Measurements from ENCODE around the gene GC. TPM values are rescaled to one million over a fixed set of nuclear protein-coding genes. Genes with fewer than 3 reads are reported as not detected.
"Not testable (repeated sequence)": the region's sequence is repeated elsewhere in the genome, so short reads cannot be mapped to it uniquely, and the experiment has no call there.

The GC gene
- total and polyA plus RNA-seq, 9 donors = 0.55 to 4.3 TPM; not detected in 7

- TF ChIP-seq, protein P1, sequence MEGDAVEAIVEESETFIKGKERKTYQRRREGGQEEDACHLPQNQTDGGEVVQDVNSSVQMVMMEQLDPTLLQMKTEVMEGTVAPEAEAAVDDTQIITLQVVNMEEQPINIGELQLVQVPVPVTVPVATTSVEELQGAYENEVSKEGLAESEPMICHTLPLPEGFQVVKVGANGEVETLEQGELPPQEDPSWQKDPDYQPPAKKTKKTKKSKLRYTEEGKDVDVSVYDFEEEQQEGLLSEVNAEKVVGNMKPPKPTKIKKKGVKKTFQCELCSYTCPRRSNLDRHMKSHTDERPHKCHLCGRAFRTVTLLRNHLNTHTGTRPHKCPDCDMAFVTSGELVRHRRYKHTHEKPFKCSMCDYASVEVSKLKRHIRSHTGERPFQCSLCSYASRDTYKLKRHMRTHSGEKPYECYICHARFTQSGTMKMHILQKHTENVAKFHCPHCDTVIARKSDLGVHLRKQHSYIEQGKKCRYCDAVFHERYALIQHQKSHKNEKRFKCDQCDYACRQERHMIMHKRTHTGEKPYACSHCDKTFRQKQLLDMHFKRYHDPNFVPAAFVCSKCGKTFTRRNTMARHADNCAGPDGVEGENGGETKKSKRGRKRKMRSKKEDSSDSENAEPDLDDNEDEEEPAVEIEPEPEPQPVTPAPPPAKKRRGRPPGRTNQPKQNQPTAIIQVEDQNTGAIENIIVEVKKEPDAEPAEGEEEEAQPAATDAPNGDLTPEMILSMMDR (IDR thresholded peaks at IDR 0.05) = no peak
- WGBS, 3 donors = 16 to 24% (median 19%) methylated on average over 3 of the region's 3 CpGs
- Histone ChIP-seq H3K9me3 (no peaks in the 10 kb centered on the region), H3K27me3 (no peaks in the 10 kb centered on the region), H3K4me1 (ENCODE audit: insufficient read depth) (no peaks in the 10 kb centered on the region), H3K36me3 (no peaks in the 10 kb centered on the region), H3K27ac (no peak overlapping the region), H3K4me3 (no peak overlapping the region)
- intact Hi-C loops (cut with DNase I) = no loop called here
- no peak for DNase-seq
These were observed 23.6 kb upstream of the GC start for GRCh38 chr4:71807469-71807868.

- intact Hi-C loops (cut with DNase I); H3K9me3 ChIP-seq; H3K4me3 ChIP-seq; H3K27ac ChIP-seq; DNase-seq; H3K4me1 ChIP-seq (ENCODE audit: insufficient read depth); H3K27me3 ChIP-seq; H3K36me3 ChIP-seq: not testable (repeated sequence)
- 79 to 85% (median 81%) methylated on average over 2 of the region's 2 CpGs for WGBS, 3 donors
These were observed 21.4 kb upstream of the GC start for GRCh38 chr4:71805230-71805629.

GRCh38 chr4:71804017-71804697 is 20.3 kb upstream of the GC start:
- H3K36me3 ChIP-seq; H3K9me3 ChIP-seq; H3K4me3 ChIP-seq; H3K27me3 ChIP-seq; H3K4me1 ChIP-seq (ENCODE audit: insufficient read depth); H3K27ac ChIP-seq; intact Hi-C loops (cut with DNase I); DNase-seq: not testable (repeated sequence)
- 16 to 48% (median 17%) methylated on average over 4 of the region's 4 CpGs for WGBS, 3 donors

GRCh38 chr4:71785959-71786358 is 2.1 kb upstream of the GC start:
- no peak overlapping the region for H3K27ac ChIP-seq
- intact Hi-C loops (cut with DNase I) = no loop called here
- WGBS, 3 donors = 34 to 42% (median 37%) methylated on average over 4 of the region's 4 CpGs

DNA sequence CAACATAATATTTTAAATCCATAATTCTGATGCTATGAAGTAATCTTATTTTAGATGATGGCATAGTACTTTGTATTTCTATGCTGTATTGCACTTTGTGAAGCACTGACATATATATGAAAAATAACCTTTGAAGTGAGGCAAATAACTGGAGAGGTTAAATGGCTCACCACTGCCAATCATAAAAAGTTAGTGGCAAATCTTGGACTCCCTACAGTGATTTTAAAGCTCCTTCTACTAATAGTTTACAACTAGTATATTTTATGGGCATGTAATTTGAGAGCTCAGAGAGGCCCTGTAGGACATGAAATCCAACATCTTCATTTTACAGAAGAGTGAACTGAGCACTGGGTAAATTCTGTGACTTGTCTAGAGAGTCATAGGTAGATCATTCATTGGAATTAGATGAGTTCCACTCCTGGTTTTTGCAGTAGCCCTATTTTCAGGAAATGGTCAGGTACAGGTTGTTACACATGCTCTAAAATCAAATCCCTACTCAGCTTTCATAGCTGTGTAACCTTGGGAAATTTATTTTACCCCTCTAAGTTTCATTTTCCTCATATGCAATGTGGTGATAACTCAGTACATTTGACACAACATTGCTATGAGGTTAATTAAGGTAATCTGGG is 804 bp upstream of the GC start:
- no peaks in the 10 kb centered on the region for H3K4me1 ChIP-seq (ENCODE audit: insufficient read depth)
- intact Hi-C loops (cut with DNase I) = no loop called here
- H3K4me3 ChIP-seq = no peak overlapping the region
- DNase-seq = no peak
- TF ChIP-seq POLR2A (IDR thresholded peaks at IDR 0.05) (no peak), EP300 (IDR thresholded peaks at IDR 0.05) (no peak)
- TF ChIP-seq, protein P1 (IDR thresholded peaks at IDR 0.05) = no peak
- H3K27me3 ChIP-seq = no peaks in the 10 kb centered on the region
- no peaks in the 10 kb centered on the region for H3K36me3 ChIP-seq
- no peak overlapping the region for H3K27ac ChIP-seq
- no peaks in the 10 kb centered on the region for H3K9me3 ChIP-seq

More at GRCh38 chr4:71785959-71786358, 2.1 kb upstream of the GC start:
- H3K36me3 ChIP-seq = no peaks in the 10 kb centered on the region
- TF ChIP-seq, protein P1 (IDR thresholded peaks at IDR 0.05) = no peak
- TF ChIP-seq EP300 (IDR thresholded peaks at IDR 0.05) (no peak), POLR2A (IDR thresholded peaks at IDR 0.05) (no peak)
- no peaks in the 10 kb centered on the region for H3K27me3 ChIP-seq
- H3K9me3 ChIP-seq = no peaks in the 10 kb centered on the region
- no peak overlapping the region for H3K4me3 ChIP-seq
- no peak for DNase-seq
- H3K4me1 ChIP-seq (ENCODE audit: insufficient read depth) = no peaks in the 10 kb centered on the region

All from ovary (tissue), 9 donors.